AG04449 (cell line): ENCODE measurements around the gene CACNA1E.

Experiments
- CTCF ChIA-PET: fragments of 350-600 bp; formaldehyde crosslinking; extraction: SDS; loops from one replicate; lab custom pipeline; 2021; ENCODE audit warnings: antibody characterized with exemption; lab: Yijun Ruan, JAX
- POLR2A ChIA-PET: fragments of 400-600, 350-600 bp; formaldehyde crosslinking; extraction: SDS; loops from one replicate; lab custom pipeline; 2020; ENCODE audit warnings: antibody characterized with exemption, inconsistent platforms; lab: Yijun Ruan, JAX
- DNase-seq: peaks from one replicate; pipeline ENCODE4 v3.0.0-alpha.2; 2010; ENCODE audit warnings: low read depth, low spot score
- H3K4me3 ChIP-seq: 2 replicates; pipeline ENCODE4 v1.5.1; 2011; ENCODE audit warnings: low read depth, mild to moderate bottlenecking, control low read depth, low read length
- TF ChIP-seq, protein P1 (sequence below): IDR thresholded peaks from one replicate; pipeline ENCODE4 v1.5.1; 2011; ENCODE audit warnings: mild to moderate bottlenecking, moderate library complexity, low read length, control low read depth, inconsistent platforms; ENCODE audit not compliant: insufficient read depth; ENCODE audit errors: missing control alignments

Gene CACNA1E

DNA sequence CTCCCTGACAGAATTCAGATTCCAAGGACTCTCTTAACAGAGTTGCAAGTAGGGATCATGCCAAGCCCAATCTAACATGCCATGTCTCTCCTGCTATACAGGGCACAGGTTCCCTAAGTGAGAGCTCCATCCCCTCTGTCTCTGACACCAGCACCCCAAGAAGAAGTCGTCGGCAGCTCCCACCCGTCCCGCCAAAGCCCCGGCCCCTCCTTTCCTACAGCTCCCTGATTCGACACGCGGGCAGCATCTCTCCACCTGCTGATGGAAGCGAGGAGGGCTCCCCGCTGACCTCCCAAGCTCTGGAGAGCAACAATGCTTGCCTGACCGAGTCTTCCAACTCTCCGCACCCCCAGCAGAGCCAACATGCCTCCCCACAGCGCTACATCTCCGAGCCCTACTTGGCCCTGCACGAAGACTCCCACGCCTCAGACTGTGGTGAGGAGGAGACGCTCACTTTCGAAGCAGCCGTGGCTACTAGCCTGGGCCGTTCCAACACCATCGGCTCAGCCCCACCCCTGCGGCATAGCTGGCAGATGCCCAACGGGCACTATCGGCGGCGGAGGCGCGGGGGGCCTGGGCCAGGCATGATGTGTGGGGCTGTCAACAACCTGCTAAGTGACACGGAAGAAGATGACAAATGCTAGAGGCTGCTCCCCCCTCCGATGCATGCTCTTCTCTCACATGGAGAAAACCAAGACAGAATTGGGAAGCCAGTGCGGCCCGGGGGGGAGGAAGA, 315.0 kb downstream of the CACNA1E start:
- POLR2A ChIA-PET = no interaction called here
- TF ChIP-seq, protein P1, sequence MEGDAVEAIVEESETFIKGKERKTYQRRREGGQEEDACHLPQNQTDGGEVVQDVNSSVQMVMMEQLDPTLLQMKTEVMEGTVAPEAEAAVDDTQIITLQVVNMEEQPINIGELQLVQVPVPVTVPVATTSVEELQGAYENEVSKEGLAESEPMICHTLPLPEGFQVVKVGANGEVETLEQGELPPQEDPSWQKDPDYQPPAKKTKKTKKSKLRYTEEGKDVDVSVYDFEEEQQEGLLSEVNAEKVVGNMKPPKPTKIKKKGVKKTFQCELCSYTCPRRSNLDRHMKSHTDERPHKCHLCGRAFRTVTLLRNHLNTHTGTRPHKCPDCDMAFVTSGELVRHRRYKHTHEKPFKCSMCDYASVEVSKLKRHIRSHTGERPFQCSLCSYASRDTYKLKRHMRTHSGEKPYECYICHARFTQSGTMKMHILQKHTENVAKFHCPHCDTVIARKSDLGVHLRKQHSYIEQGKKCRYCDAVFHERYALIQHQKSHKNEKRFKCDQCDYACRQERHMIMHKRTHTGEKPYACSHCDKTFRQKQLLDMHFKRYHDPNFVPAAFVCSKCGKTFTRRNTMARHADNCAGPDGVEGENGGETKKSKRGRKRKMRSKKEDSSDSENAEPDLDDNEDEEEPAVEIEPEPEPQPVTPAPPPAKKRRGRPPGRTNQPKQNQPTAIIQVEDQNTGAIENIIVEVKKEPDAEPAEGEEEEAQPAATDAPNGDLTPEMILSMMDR = no peak
- no peak overlapping the region for H3K4me3 ChIP-seq
- no peak for DNase-seq
- CTCF ChIA-PET = no interaction called here

DNA sequence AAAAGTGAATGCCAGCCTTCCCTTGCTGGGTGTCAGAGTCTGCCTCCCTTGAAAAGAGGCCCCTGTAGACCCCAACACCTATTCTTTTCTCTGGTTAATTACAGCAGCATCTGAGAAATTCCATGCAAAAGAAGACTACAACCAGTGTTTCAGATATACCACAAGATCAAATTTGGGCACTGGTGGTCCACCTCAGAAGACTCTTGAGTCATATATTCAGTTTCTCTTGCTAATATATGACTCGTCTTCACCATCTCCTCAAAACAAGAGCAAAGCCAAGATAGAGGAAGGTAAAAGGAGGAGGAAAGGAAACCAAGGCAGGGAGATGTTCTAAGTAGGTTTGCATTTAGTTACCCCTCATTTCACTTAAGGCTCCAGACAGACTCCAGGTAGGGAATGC, 318.3 kb downstream of the CACNA1E start:
- no peak overlapping the region for H3K4me3 ChIP-seq
- TF ChIP-seq, protein P1 = no peak
- DNase-seq = no peak
- CTCF ChIA-PET = no interaction called here
- POLR2A ChIA-PET = no interaction called here

DNA sequence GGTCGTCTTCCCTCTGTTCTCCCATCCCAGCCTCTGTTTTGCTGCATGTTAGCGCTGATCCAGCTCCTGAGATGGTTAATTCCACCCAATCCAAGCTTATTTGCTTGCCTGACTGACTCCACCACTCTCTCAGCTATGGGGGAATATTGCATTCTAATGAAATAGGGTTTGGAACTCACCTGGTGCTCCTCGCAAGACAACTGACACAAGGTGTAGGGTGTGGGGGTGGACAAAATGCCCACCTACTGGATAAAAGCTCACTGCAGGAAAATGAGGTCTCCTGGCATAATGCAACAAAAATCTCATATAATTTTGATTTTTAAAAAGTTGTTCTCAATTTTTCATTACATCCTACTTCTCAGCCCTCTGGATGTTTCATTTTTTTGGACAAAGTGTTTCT, 319.1 kb downstream of the CACNA1E start:
- DNase-seq = no peak
- TF ChIP-seq, protein P1 = no peak
- H3K4me3 ChIP-seq = no peak overlapping the region
- ChIA-PET POLR2A (no interaction called here), CTCF (no interaction called here)

DNA sequence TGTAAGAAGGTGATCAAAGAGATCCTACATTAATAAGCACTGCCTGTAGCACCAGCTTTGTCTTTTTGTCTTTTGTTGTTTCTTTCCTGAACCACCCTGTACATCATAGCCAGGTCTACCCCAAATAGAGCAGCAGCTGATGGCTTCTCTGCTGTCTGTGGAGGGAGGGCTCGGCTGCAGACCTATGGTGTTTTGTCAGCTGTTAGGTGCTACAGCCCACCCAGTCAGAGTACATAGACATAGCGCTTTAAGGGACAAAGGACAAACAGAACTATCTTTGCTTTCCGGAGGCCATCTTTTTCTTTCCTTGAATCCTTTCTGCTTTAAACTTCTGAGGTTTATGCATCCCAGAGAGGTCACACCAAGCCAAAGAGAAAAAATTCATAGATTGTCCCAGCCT, 320.1 kb downstream of the CACNA1E start:
- DNase-seq = no peak
- CTCF ChIA-PET = no interaction called here
- POLR2A ChIA-PET = no interaction called here
- TF ChIP-seq, protein P1 = no peak
- no peak overlapping the region for H3K4me3 ChIP-seq

DNA sequence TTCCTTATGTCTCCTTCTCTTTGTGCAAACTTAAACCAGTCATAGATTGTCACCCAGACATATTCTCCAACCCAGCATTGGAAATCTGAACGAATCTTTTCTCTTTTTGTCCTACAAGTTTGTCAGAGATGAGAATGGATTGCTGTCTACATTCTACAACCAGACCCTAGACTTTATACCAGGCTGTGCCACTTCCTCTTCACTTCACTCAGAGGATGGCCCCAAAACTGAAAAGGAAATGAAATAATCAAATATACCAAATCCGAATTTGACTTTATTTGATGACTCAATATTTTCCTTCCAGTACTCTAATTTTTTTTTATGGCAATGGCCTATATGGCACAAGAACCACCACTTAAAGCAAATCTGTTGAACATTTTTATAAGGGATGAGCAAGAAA, 321.7 kb downstream of the CACNA1E start:
- POLR2A ChIA-PET = no interaction called here
- DNase-seq = no peak
- TF ChIP-seq, protein P1 = no peak
- CTCF ChIA-PET = no interaction called here
- H3K4me3 ChIP-seq = no peak overlapping the region

DNA sequence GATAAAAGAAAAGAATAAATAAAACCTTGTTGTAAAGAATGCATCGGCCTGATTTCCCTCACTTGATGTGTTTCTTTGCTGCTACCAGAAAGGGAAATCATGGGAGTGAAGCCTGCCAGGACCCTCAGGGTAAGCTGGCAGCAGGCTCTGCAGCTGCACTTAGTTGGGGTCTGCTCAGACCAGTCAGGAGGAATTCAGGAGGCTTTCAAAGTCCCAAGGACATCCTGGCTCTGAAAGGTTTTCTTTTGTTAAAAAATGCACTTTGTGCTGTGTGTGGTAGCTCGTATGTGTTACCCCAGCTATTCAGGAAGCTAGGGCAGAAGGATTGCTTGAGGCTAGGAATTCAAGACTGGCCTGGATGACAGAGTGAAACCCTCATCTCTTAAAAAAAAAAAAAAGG, 323.4 kb downstream of the CACNA1E start:
- TF ChIP-seq, protein P1 = no peak
- no peak overlapping the region for H3K4me3 ChIP-seq
- CTCF ChIA-PET = no interaction called here
- POLR2A ChIA-PET = no interaction called here
- DNase-seq = no peak
